Hematopoietic multipotent progenitor cell treated with erythropoietin and hydrocortisone succinate and interleukin-3 and kit ligand, for 4 days (in vitro differentiated cells): ENCODE measurements around the gene KLB.

Experiments used
- DNase-seq: peaks from one replicate; pipeline ENCODE4 v3.0.0-alpha.2; 2015

KLB gene

GRCh38 chr4:39466747-39467146 lies 60.0 kb downstream of the KLB start:
- no peak for DNase-seq

GRCh38 chr4:39467464-39467863 lies 60.7 kb downstream of the KLB start:
- no peak for DNase-seq

- DNase-seq, result peak; percentile 92
Measured at GRCh38 chr4:39469429-39470077, 62.8 kb downstream of the KLB start.

GRCh38 chr4:39470402-39470801 lies 63.7 kb downstream of the KLB start:
- DNase-seq, result no peak

- no peak for DNase-seq
Measured at GRCh38 chr4:39472396-39472795, 65.7 kb downstream of the KLB start.

GRCh38 chr4:39476187-39476895 lies 69.6 kb downstream of the KLB start:
- no peak for DNase-seq

GRCh38 chr4:39480251-39480650 lies 73.5 kb downstream of the KLB start:
- no peak for DNase-seq

- peak; percentile 12 for DNase-seq
Measured at GRCh38 chr4:39480902-39481695, 74.4 kb downstream of the KLB start.

GRCh38 chr4:39484582-39485272 lies 78.0 kb downstream of the KLB start:
- DNase-seq, result peak; percentile 41

GRCh38 chr4:39486221-39486804 lies 79.6 kb downstream of the KLB start:
- no peak for DNase-seq

- DNase-seq, result no peak
Measured at GRCh38 chr4:39490322-39490721, 83.6 kb downstream of the KLB start.

- DNase-seq, result no peak
Measured at GRCh38 chr4:39494354-39494753, 87.6 kb downstream of the KLB start.

GRCh38 chr4:39495446-39496213 lies 88.9 kb downstream of the KLB start:
- no peak for DNase-seq

GRCh38 chr4:39497909-39498726 lies 91.4 kb downstream of the KLB start:
- DNase-seq, result no peak

GRCh38 chr4:39498727-39499020 lies 91.9 kb downstream of the KLB start:
- DNase-seq, result no peak
